GM12875 (cell line): Measurements from ENCODE around the gene CFAP54.
"Not testable (repeated sequence)": the region's sequence is repeated elsewhere in the genome, so short reads cannot be mapped to it uniquely, and the experiment has no call there.

Experiments
- H3K4me3 ChIP-seq: one replicate; pipeline ENCODE4 v1.5.1; 2011; ENCODE audit warnings: low read depth, low read length, control low read depth
- CTCF ChIP-seq: IDR thresholded peaks from 2 replicates; pipeline ENCODE4 v1.5.1; 2011; ENCODE audit warnings: low read depth, mild to moderate bottlenecking, control low read depth, inconsistent platforms, low read length, moderate library complexity, borderline replicate concordance; ENCODE audit not compliant: insufficient read depth

The CFAP54 gene

GRCh38 chr12:96447256-96447655 is 42.1 kb upstream of the CFAP54 start:
- H3K4me3 ChIP-seq: no peak overlapping the region
- TF ChIP-seq CTCF: no peak

- TF ChIP-seq CTCF: no peak
- no peak overlapping the region for H3K4me3 ChIP-seq
Observed at GRCh38 chr12:96448300-96448699, 41.1 kb upstream of the CFAP54 start.

- no peak overlapping the region for H3K4me3 ChIP-seq
- no peak for TF ChIP-seq CTCF
Observed at GRCh38 chr12:96452261-96452922, 37.0 kb upstream of the CFAP54 start.

GRCh38 chr12:96454396-96454795 is 35.0 kb upstream of the CFAP54 start:
- TF ChIP-seq CTCF: no peak
- H3K4me3 ChIP-seq: no peak overlapping the region

- H3K4me3 ChIP-seq: no peak overlapping the region
- TF ChIP-seq CTCF: no peak
Observed at GRCh38 chr12:96456265-96456974, 33.0 kb upstream of the CFAP54 start.

GRCh38 chr12:96457191-96457930 is 32.0 kb upstream of the CFAP54 start:
- TF ChIP-seq CTCF: no peak
- no peak overlapping the region for H3K4me3 ChIP-seq

- not testable (repeated sequence) for H3K4me3 ChIP-seq
Observed at GRCh38 chr12:96459281-96459680, 30.1 kb upstream of the CFAP54 start.
